Renal cortex interstitium (tissue), 11 donors: ENCODE results near the gene MYBPC3. TPM values are rescaled to one million over a fixed set of nuclear protein-coding genes. Genes with fewer than 3 reads are reported as not detected.
A peak's percentile ranks its signal among the peaks of the same experiment; 100 is the strongest.
"Not testable (repeated sequence)": the region's sequence is repeated elsewhere in the genome, so short reads cannot be mapped to it uniquely, and the experiment has no call there.

Source experiments
- DNase-seq, 11 donors: peaks; one replicate each; pipeline ENCODE4 v3.0.0-alpha.2; 2013; ENCODE audit warnings: low read depth in 9 of 11, low spot score in 4 of 11; ENCODE audit errors: extremely low read depth in 1 of 11
- polyA plus RNA-seq, 3 donors: library from polyadenylated mRNA; unstranded; fragments of 120-200 nt; gene quantifications; one replicate each; pipeline ENCODE4 v1.2.1, GENCODE V29; 2013; ENCODE audit not compliant: insufficient read length in 3 of 3

The MYBPC3 gene
- polyA plus RNA-seq, 3 donors: 0.08 to 0.14 TPM; not detected in 1

DNA sequence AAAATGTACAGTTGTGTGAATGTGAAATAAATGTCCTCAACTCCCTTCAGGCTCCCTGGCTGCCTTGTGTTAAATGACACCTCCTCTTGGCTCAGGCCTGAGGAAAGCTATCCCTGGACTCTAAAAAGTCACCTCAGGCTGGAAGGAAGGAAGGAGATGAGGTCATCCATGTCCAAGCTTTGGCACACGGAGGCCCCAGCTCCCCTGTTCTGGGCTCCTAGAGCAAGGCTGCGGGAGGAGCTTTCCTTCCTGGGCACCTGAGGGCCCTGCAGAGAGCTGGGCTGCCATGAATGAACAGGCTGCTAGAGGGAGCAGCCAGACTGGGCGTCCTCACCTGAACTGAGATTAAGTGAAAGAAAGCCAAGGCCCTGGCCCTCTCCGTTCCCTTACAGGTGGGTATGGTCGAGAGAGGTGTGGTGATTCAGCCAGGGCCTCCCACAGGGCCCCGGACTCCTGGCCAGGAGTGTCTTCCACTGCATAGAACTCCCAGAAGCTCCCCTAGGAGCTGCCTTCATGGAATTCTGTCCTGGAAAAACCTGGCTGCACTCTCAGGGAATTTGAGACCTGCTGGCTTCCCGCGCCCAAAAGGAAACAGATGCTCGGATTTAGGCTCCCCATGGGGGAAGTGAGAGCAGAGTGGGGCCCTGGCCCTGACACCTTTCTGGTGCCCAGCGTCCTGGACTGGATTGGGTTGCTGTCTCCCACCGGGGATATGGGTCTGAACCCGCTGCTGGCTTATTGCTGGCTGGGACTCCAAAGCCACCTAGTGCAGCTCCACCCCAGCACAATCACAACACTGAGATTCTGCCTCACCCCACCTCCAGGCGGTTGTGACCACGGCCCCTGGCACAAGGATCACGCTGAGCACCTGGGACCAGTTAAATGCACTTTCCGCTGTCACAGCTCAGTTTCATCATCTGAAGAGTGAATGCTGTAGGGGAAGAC is 22.2 kb downstream of the MYBPC3 start:
- DNase-seq: peak in 1 of 11 donors; percentile 11

GRCh38 chr11:47329431-47329986 is 23.0 kb downstream of the MYBPC3 start:
- no peak for DNase-seq

- DNase-seq: no peak
These were observed 23.8 kb downstream of the MYBPC3 start for GRCh38 chr11:47328449-47329390.

GRCh38 chr11:47327949-47328348 is 24.6 kb downstream of the MYBPC3 start:
- DNase-seq: no peak

DNA sequence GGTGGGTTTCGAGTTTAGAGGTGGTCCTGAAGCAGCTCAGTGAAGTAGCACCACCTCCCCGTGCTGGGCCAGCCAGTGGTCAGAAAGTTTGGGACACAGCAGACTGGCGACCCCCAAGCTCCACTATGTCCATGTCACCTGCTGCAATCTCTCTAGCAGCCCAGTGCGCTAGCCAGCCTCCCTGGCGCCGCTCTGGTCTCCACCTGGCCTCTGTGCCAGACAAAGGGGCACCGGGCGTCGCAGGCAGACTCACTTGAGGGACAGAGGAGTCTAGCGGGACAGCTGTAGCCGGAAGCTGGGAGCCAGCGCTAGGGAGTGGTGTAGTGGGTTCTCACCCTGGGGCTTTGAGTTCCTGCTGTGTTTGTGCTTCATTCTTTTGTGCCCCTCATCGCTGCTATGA is 25.5 kb downstream of the MYBPC3 start:
- DNase-seq: no peak

DNA sequence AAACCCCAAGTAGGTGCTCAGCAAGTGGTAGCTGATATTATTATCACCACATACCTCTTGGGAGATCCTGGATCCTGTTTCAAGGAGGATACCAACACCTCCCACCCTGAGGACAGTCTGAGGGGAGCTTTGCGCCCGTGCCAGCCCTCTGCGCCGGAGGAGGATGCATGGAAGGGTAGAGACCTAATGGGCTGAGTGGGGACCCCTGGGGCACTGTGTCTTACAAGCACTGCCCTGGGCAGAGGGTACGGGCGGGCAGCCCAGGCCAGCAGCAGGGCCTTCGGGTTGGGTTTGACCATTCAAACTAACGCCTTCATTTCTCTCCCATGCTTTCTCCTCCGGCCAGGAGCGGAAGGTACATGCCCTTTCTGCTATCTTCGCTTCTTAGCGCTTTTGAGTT is 26.3 kb downstream of the MYBPC3 start:
- DNase-seq: no peak

DNA sequence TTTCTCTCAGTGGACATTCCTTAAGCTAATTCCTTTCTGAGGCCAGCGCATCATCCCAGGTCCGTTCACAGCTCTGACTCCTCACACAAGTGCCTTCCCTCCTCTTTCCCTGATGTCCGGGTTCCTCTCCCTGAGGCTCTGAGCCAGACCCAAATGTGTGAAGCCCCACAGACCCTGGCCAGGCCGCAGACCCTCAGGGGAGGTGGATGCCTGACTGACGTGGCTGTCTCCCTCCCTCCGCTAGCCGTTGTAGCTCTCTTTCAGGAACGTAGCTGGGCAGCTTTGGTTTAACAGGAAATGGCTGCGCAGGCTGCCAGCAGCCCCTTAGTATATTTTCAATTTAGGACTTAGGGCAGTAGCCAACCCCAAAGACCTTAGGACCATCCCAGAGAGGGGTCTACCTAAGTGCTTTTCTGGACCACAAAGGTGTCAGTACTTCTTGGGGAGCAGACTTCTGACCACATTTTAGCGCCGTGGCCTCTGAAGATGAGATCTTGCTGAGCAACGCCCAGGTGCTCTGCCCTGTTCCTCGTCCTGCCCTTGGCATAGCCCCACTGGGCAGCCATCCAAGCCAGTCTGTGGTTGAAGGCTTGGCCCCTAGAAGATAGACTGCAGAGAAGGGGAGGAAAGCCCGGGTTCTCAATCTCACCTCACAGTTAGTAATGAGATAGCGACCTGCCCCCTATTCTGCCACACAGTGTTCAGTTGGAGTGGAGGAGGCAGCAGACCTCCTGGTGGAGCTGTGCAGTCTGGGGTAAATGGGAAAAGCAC is 27.0 kb downstream of the MYBPC3 start:
- no peak for DNase-seq

DNA sequence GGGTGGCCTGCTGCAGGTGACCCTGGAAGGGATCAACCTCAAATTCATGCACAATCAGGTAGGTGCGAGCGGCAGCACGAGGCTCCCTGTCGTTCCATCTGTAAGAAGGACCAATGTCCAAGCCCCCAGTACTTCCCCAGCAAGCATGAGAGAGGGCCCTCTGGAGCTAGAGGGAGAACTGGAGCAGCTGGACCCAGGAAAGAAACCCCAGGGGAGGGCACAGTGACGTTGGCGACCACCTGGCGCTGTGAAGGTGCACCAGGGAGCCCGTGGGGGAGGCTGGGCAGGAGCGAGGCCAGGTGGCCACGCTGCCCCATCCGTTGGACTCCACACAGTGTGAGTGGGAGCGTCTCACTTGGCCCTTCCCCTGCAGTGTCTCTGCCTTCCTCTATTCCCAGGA is 28.0 kb downstream of the MYBPC3 start:
- no peak for DNase-seq

GRCh38 chr11:47318166-47318565 is 34.3 kb downstream of the MYBPC3 start:
- no peak for DNase-seq

DNA sequence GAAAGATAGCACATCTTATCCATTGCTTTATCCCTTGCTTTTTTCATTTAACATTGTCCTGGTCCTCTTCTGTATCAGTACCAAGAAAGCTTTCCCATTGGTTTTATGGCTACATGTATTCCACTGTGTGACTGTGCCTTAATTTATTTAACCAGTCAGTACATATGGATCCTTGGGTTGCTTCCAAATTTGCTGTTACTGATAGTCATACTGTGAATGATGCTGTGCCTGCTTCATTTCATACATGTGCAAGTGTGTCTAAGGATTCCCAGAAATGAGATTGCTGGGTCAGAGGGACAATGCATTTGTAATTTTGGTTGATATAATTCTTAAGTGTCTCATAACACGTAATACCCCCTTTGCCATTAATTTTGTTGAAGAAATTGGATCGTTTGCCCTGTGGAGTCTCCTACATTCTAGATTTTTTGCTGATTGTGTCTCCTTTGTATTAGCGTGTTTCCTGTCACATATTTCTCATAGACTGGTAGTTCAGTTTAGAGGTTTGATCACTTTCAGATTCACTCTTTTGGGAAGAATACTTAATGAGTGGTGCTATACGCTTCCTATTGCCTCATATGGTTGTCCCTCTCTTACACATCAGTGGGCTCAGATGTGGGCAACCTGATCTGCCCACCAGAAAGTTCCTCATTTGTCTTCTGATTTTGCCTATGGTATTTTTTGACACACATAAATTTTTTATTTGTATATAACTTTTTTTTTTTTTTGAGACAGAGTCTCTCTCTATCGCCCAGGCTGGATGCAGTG is 35.3 kb downstream of the MYBPC3 start:
- no peak for DNase-seq

DNA sequence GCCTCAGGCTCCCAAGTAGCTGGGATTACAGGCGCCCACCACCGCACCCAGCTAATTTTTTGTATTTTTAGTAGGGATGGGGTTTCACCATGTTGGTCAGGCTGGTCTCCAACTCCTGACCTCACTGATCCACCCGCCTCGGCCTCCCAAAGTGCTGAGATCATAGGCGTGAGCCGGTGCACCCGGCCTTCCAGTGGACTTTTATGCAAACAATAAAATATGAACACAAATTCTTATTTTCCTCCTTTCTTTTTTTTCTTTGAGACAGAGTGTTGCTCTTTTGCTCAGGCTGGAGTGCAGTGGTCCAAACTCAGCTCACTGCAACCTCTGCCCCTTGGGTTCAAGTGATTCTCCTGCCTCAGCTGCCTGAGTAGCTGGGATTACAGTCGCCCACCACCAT is 36.0 kb downstream of the MYBPC3 start:
- not testable (repeated sequence) for DNase-seq

DNA sequence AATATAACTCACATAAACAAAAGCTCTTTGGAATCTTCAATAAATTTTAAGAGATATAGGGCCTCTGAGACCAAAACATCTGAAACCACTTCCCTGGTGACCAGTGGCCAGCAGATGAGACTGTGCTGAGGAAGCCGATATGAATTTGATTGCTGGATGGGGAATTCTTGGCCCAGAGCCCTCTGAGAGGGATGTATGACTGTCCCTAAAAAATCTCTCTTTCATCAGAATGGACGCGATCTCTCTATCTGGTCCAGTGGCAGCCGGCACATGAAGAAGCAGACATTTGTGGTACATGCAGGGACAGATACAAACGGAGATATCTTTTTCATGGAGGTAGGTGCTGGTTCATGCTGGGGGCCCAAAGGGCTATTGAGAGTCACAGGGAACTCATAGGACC is 37.5 kb downstream of the MYBPC3 start:
- DNase-seq: no peak

DNA sequence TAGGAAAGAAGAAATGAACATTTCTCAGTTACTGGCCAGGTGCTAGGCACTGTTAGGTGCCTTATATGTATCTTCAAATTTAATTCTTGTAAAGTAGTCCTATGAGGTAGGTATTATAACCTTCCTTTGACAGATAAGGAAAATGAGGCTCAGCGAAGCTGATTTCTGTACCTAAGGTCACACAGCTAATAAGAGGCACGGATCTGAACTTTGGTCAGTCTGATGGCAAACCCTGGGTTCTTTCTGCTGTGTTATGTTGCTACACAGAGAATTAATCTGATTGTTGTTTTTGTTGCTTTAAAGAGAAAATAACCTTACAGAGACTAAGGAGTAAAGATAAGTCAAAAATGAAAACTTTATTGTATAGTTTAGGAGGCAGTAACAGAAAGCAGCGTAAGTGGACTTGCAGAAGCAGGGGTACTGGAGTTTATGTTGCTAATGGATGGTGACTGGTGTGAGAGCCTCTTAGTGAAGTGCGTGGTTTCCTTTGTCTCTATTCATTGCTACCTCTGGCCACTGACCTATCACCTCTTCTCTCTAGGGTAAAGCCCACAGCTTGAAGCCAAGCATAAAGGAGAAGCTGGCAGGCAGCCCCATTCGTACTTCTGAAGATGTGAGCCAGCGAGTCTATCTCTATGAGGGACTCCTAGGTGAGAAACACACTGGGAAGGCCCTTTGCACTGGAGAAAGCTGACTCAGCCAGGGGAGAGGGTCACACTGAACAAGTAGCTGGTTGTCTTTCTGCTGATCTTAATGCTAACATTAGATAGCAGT is 44.3 kb downstream of the MYBPC3 start:
- DNase-seq: no peak

GRCh38 chr11:47306484-47306844 is 46.0 kb downstream of the MYBPC3 start:
- DNase-seq: no peak

GRCh38 chr11:47305734-47306483 is 46.6 kb downstream of the MYBPC3 start:
- DNase-seq: no peak

GRCh38 chr11:47302853-47303252 is 49.6 kb downstream of the MYBPC3 start:
- no peak for DNase-seq

DNA sequence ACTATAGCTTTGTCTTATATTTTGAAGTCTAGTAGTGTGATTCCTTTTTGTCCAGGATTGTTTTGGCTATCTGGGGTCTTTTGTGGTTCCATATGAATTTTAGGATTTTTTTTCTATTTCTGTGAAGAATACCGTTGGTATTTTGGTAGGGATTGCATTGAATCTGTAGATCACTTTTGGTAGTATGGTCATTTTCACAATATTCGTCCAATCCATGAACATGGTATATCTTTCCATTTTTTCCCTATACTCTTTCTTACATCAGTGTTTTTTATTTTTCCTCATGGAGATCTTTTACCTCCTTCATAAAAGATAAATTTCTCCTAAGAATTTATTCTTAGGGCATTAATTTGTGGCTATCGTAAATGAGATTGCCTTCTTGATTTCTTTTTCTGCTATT is 53.4 kb downstream of the MYBPC3 start:
- no peak for DNase-seq
